Measurements from ENCODE around the gene DYRK2. TPM values are rescaled to one million over a fixed set of nuclear protein-coding genes. Genes with fewer than 3 reads are reported as not detected.
A peak's percentile ranks its signal among the peaks of the same experiment; 100 is the strongest.

The DYRK2 gene
- total RNA-seq, 3 donors from 2014 or later (not counting 1 experiment from before 2014, with no cell fraction given) = 88.1 to 108 (median 108) TPM

DNA sequence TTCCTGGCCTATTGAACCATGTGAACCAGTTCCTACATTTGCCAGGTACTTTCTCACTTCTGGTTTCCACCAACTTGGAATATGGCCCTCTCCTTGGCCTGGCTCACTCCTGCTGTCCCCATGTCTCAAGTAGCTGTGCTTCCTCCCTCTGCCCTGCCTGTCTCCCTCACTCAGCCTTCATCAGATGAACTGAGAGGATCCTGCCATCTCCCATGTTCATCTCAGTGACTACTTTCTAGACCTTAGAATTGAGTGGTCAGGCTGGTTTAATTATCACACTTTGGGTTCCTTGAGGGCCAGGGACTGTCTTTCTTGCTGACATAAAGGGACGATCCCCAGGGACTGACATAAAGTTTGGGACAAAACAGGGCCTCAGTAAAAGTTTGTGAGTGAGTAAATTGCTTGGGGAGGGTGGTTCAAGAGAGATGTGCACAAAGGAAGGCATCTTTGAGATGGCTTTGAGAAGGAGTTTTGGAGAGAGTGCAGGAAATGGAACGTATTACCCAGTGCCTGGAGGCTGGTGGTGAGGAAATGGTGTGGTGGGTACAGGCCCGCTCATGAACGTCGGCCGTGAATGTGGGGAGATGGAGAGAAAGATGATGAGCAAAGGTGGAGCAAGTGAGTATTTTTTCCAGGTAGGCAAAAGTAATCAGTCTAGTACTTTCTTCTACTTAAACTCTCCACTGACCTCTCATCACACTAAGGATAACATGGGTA is 20.8 kb downstream of the DYRK2 start:
- peaks cover 0 to 5% of the 10 kb centered on the region in 2 donors for H3K9me3 Mint-ChIP-seq
- ATAC-seq (peak; percentile 46 to 48 (median 47)), DNase-seq (no peak)
- no peaks in the 10 kb centered on the region for H3K27me3 ChIP-seq (ENCODE audit: control insufficient read depth, insufficient read depth, low read length)
- H3K27ac ChIP-seq (ENCODE audit: low read length) = peak overlapping the region; percentile 12
- peaks cover 62 to 63% of the 10 kb centered on the region in 2 donors for H3K4me1 Mint-ChIP-seq
- H3K9me3 ChIP-seq (ENCODE audit: control insufficient read depth, insufficient read depth, low read length) = peaks cover 4% of the 10 kb centered on the region
- intact Hi-C loops (cut with micrococcal nuclease) = no loop called here
- H3K36me3 ChIP-seq (ENCODE audit: control insufficient read depth, insufficient read depth, low read length) = peaks cover 4% of the 10 kb centered on the region
- H3K27me3 Mint-ChIP-seq (ENCODE audit: low read depth in 2 of 2) = no peaks in the 10 kb centered on the region
- H3K4me3 ChIP-seq (ENCODE audit: low read length) = no peak overlapping the region
- H3K4me3 Mint-ChIP-seq = peak overlapping the region; percentile 48
- peaks cover 28% of the 10 kb centered on the region for H3K4me1 ChIP-seq (ENCODE audit: control insufficient read depth, insufficient read depth, low read length)
- TF ChIP-seq, protein P1, sequence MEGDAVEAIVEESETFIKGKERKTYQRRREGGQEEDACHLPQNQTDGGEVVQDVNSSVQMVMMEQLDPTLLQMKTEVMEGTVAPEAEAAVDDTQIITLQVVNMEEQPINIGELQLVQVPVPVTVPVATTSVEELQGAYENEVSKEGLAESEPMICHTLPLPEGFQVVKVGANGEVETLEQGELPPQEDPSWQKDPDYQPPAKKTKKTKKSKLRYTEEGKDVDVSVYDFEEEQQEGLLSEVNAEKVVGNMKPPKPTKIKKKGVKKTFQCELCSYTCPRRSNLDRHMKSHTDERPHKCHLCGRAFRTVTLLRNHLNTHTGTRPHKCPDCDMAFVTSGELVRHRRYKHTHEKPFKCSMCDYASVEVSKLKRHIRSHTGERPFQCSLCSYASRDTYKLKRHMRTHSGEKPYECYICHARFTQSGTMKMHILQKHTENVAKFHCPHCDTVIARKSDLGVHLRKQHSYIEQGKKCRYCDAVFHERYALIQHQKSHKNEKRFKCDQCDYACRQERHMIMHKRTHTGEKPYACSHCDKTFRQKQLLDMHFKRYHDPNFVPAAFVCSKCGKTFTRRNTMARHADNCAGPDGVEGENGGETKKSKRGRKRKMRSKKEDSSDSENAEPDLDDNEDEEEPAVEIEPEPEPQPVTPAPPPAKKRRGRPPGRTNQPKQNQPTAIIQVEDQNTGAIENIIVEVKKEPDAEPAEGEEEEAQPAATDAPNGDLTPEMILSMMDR (IDR thresholded peaks at IDR 0.05) = no peak
- peaks cover 9% of the 10 kb centered on the region for H3K36me3 Mint-ChIP-seq
- 38% methylated on average over 6 of the region's 6 CpGs for WGBS (ENCODE audit: insufficient coverage)
- peak overlapping the region; percentile 66 to 89 for H3K27ac Mint-ChIP-seq

- intact Hi-C loops (cut with micrococcal nuclease) = no loop called here
- ATAC-seq = peak; percentile 50 to 68 (median 61)
- WGBS (ENCODE audit: insufficient coverage) = 80% methylated on average over 3 of the region's 4 CpGs
- Histone ChIP-seq H3K27me3 (ENCODE audit: control insufficient read depth, insufficient read depth, low read length) (no peaks in the 10 kb centered on the region), H3K4me3 (ENCODE audit: low read length) (no peak overlapping the region), H3K27ac (ENCODE audit: low read length) (peak overlapping the region; percentile 19), H3K4me1 (ENCODE audit: control insufficient read depth, insufficient read depth, low read length) (peaks cover 28% of the 10 kb centered on the region), H3K9me3 (ENCODE audit: control insufficient read depth, insufficient read depth, low read length) (peaks cover 4% of the 10 kb centered on the region), H3K36me3 (ENCODE audit: control insufficient read depth, insufficient read depth, low read length) (no peaks in the 10 kb centered on the region)
- Mint-ChIP-seq H3K27me3 (ENCODE audit: low read depth in 2 of 2) (no peaks in the 10 kb centered on the region), H3K4me1 (peaks cover 61 to 65% of the 10 kb centered on the region in 2 donors), H3K4me3 (peak overlapping the region; percentile 66), H3K9me3 (peaks cover 0 to 5% of the 10 kb centered on the region in 2 donors), H3K27ac (peak overlapping the region; percentile 66 to 89), H3K36me3 (peaks cover 10% of the 10 kb centered on the region)
- no peak for DNase-seq
- TF ChIP-seq, protein P1 (IDR thresholded peaks at IDR 0.05) = no peak
Measured at GRCh38 chr12:67669934-67670631, 21.5 kb downstream of the DYRK2 start.

- ATAC-seq (no peak), DNase-seq (no peak)
- Histone ChIP-seq H3K27ac (ENCODE audit: low read length) (no peak overlapping the region), H3K27me3 (ENCODE audit: control insufficient read depth, insufficient read depth, low read length) (no peaks in the 10 kb centered on the region), H3K9me3 (ENCODE audit: control insufficient read depth, insufficient read depth, low read length) (peaks cover 4% of the 10 kb centered on the region), H3K36me3 (ENCODE audit: control insufficient read depth, insufficient read depth, low read length) (no peaks in the 10 kb centered on the region), H3K4me1 (ENCODE audit: control insufficient read depth, insufficient read depth, low read length) (peaks cover 23% of the 10 kb centered on the region), H3K4me3 (ENCODE audit: low read length) (no peak overlapping the region)
- 100% methylated on average over 1 of the region's 2 CpGs for WGBS (ENCODE audit: insufficient coverage)
- H3K4me3 Mint-ChIP-seq = no peak overlapping the region
- peaks cover 10% of the 10 kb centered on the region for H3K36me3 Mint-ChIP-seq
- peaks cover 0 to 5% of the 10 kb centered on the region in 2 donors for H3K9me3 Mint-ChIP-seq
- H3K4me1 Mint-ChIP-seq = peaks cover 59 to 62% of the 10 kb centered on the region in 2 donors
- TF ChIP-seq, protein P1 (IDR thresholded peaks at IDR 0.05) = no peak
- no peaks in the 10 kb centered on the region for H3K27me3 Mint-ChIP-seq (ENCODE audit: low read depth in 2 of 2)
- intact Hi-C loops (cut with micrococcal nuclease) = no loop called here
- H3K27ac Mint-ChIP-seq = no peak overlapping the region
Measured at GRCh38 chr12:67671419-67671818, 22.9 kb downstream of the DYRK2 start.
